CD4-positive, CD25-positive, alpha-beta regulatory T cell (primary cell): ENCODE data around the gene ERGIC1. TPM values are rescaled to one million over a fixed set of nuclear protein-coding genes. Genes with fewer than 3 reads are reported as not detected.

Source experiments
- ATAC-seq, 2 donors: fragments of 150-1000 bp; cut with Tn5 transposase; one replicate each; pipeline ENCODE4 v1.10.0; 2021; ENCODE audit warnings: low read depth in 2 of 2, moderate number of reproducible peaks in 2 of 2, moderate library complexity in 1 of 2
- DNase-seq, 3 donors: peaks; one replicate each; pipeline versions ENCODE4 v3.0.0 to v3.0.0-alpha.2; 2012 to 2022; ENCODE audit warnings: mixed read lengths in 1 of 3
- H3K27ac ChIP-seq: one replicate; pipeline ENCODE4 v1.7.0; 2013; ENCODE audit warnings: mild to moderate bottlenecking, low read length; ENCODE audit not compliant: insufficient read depth, poor library complexity, severe bottlenecking
- H3K27me3 ChIP-seq: one replicate; pipeline ENCODE4 v1.7.0; 2013; ENCODE audit warnings: low read length; ENCODE audit not compliant: control insufficient read depth, insufficient read depth
- H3K36me3 ChIP-seq: one replicate; pipeline ENCODE4 v1.7.0; 2013; ENCODE audit warnings: mild to moderate bottlenecking, low read length, moderate library complexity; ENCODE audit not compliant: control insufficient read depth, insufficient read depth
- H3K4me1 ChIP-seq: 2 replicates; pipeline ENCODE4 v1.7.0; 2013; ENCODE audit warnings: mild to moderate bottlenecking, low read length; ENCODE audit not compliant: insufficient read depth, control insufficient read depth, poor library complexity, severe bottlenecking
- H3K4me3 ChIP-seq: one replicate; pipeline ENCODE4 v1.7.0; 2013; ENCODE audit warnings: low read depth, mild to moderate bottlenecking, low read length, moderate library complexity
- H3K9me3 ChIP-seq, 2 experiments: 1 replicate in 1 of 2; 2 replicates in 1 of 2; pipeline ENCODE4 v1.7.0; 2013; ENCODE audit warnings: low read length in 2 of 2, mild to moderate bottlenecking in 1 of 2, moderate library complexity in 1 of 2; ENCODE audit not compliant: control insufficient read depth in 2 of 2
- H3K27ac Mint-ChIP-seq, 3 donors: one replicate each; pipeline ENCODE4 v1.8.0; 2020 to 2022; ENCODE audit warnings: mild to moderate bottlenecking in 3 of 3, mixed read lengths in 3 of 3, moderate library complexity in 2 of 3
- H3K27me3 Mint-ChIP-seq: one replicate; pipeline ENCODE4 v1.8.0; 2022; ENCODE audit warnings: mild to moderate bottlenecking, mixed read lengths
- H3K36me3 Mint-ChIP-seq: one replicate; pipeline ENCODE4 v1.8.0; 2020; ENCODE audit warnings: mixed read lengths
- H3K4me1 Mint-ChIP-seq, 4 donors: one replicate each; pipeline ENCODE4 v1.8.0; 2020 to 2022; ENCODE audit warnings: mixed read lengths in 4 of 4, mild to moderate bottlenecking in 1 of 4
- H3K4me3 Mint-ChIP-seq, 4 donors: one replicate each; pipeline ENCODE4 v1.8.0; 2020 to 2022; ENCODE audit warnings: mild to moderate bottlenecking in 4 of 4, mixed read lengths in 4 of 4, moderate library complexity in 3 of 4
- H3K9me3 Mint-ChIP-seq, 7 donors: one replicate each; pipeline ENCODE4 v1.8.0; 2020 to 2022; ENCODE audit warnings: mixed read lengths in 7 of 7, mild to moderate bottlenecking in 3 of 7, moderate library complexity in 2 of 7
- polyA plus RNA-seq, 4 donors: library from polyadenylated mRNA; unstranded; fragments of 300-500 nt; fragmentation: Illumina TruSeq; gene quantifications; one replicate each; pipeline ENCODE4 v1.2.3, GENCODE V29; 2021
- total RNA-seq: library from RNA; stranded (reverse); gene quantifications from one replicate; pipeline ENCODE4 v1.2.3, GENCODE V29; 2022

Gene ERGIC1
- total and polyA plus RNA-seq, 5 donors from 2014 or later, result 15.7 to 58.4 (median 19.9) TPM

GRCh38 chr5:172825610-172826204 is 8.3 kb upstream of the ERGIC1 start:
- peaks cover 0 to 19% (median 9%) of the 10 kb centered on the region in 7 donors for H3K9me3 Mint-ChIP-seq
- H3K9me3 ChIP-seq, result peaks cover 10 to 13% of the 10 kb centered on the region in 2 experiments
- H3K27ac ChIP-seq, result no peak overlapping the region
- no peak overlapping the region for H3K27ac Mint-ChIP-seq
- no peaks in the 10 kb centered on the region for H3K4me1 ChIP-seq
- peaks cover 6% of the 10 kb centered on the region for H3K27me3 Mint-ChIP-seq
- no peaks in the 10 kb centered on the region for H3K4me1 Mint-ChIP-seq
- no peaks in the 10 kb centered on the region for H3K36me3 ChIP-seq
- ATAC-seq (no peak), DNase-seq (no peak)
- no peaks in the 10 kb centered on the region for H3K27me3 ChIP-seq
- peaks cover 12% of the 10 kb centered on the region for H3K36me3 Mint-ChIP-seq
- H3K4me3 ChIP-seq, result no peak overlapping the region
- no peak overlapping the region for H3K4me3 Mint-ChIP-seq

- Mint-ChIP-seq H3K27me3 (peaks cover 9% of the 10 kb centered on the region), H3K9me3 (peaks cover 0 to 19% (median 9%) of the 10 kb centered on the region in 7 donors), H3K36me3 (peaks cover 12% of the 10 kb centered on the region), H3K4me3 (no peak overlapping the region), H3K27ac (no peak overlapping the region), H3K4me1 (peaks cover 0 to under 1% (median 0%) of the 10 kb centered on the region in 4 donors)
- Histone ChIP-seq H3K36me3 (no peaks in the 10 kb centered on the region), H3K27ac (no peak overlapping the region), H3K4me1 (no peaks in the 10 kb centered on the region), H3K4me3 (no peak overlapping the region), H3K9me3 (peaks cover 10 to 13% of the 10 kb centered on the region in 2 experiments), H3K27me3 (no peaks in the 10 kb centered on the region)
- no peak for DNase-seq
- ATAC-seq, result no peak
These were observed 6.2 kb upstream of the ERGIC1 start for GRCh38 chr5:172827841-172828240.

- no peak overlapping the region for H3K4me3 ChIP-seq
- Mint-ChIP-seq H3K27me3 (peaks cover 9% of the 10 kb centered on the region), H3K4me3 (peak overlapping the region in 1 of 4 donors; percentile 39), H3K36me3 (peaks cover 12% of the 10 kb centered on the region), H3K9me3 (peaks cover 0 to 19% (median 9%) of the 10 kb centered on the region in 7 donors), H3K4me1 (peaks cover 0 to 7% (median 1%) of the 10 kb centered on the region in 4 donors), H3K27ac (peak overlapping the region in 1 of 3 donors; percentile 6)
- peaks cover 9% of the 10 kb centered on the region for H3K4me1 ChIP-seq
- ATAC-seq, result no peak
- no peaks in the 10 kb centered on the region for H3K36me3 ChIP-seq
- no peak for DNase-seq
- peaks cover 10 to 13% of the 10 kb centered on the region in 2 experiments for H3K9me3 ChIP-seq
- no peaks in the 10 kb centered on the region for H3K27me3 ChIP-seq
- H3K27ac ChIP-seq, result no peak overlapping the region
These were observed 5.1 kb upstream of the ERGIC1 start for GRCh38 chr5:172828911-172829431.

GRCh38 chr5:172830275-172830799 is 3.7 kb upstream of the ERGIC1 start:
- Mint-ChIP-seq H3K4me3 (no peak overlapping the region), H3K9me3 (peaks cover 0 to 15% (median 8%) of the 10 kb centered on the region in 7 donors), H3K36me3 (peaks cover 11% of the 10 kb centered on the region), H3K27me3 (peaks cover 9% of the 10 kb centered on the region), H3K27ac (no peak overlapping the region), H3K4me1 (peaks cover 0 to 11% (median 6%) of the 10 kb centered on the region in 4 donors)
- no peak overlapping the region for H3K4me3 ChIP-seq
- H3K4me1 ChIP-seq, result peaks cover 19% of the 10 kb centered on the region
- H3K27ac ChIP-seq, result no peak overlapping the region
- no peaks in the 10 kb centered on the region for H3K27me3 ChIP-seq
- peaks cover 7 to 11% of the 10 kb centered on the region in 2 experiments for H3K9me3 ChIP-seq
- ATAC-seq (no peak), DNase-seq (no peak)
- H3K36me3 ChIP-seq, result no peaks in the 10 kb centered on the region

GRCh38 chr5:172830876-172831662 is 3.0 kb upstream of the ERGIC1 start:
- peaks cover 0 to 18% (median 13%) of the 10 kb centered on the region in 4 donors for H3K4me1 Mint-ChIP-seq
- ATAC-seq, result no peak

GRCh38 chr5:172832383-172833315 is 1.4 kb upstream of the ERGIC1 start:
- no peak for ATAC-seq
- Mint-ChIP-seq H3K9me3 (peaks cover 0 to 3% (median 0%) of the 10 kb centered on the region in 7 donors), H3K4me3 (peak overlapping the region; percentile 88 to 95 (median 90)), H3K27ac (peak overlapping the region; percentile 40 to 89 (median 70)), H3K27me3 (peaks cover 9% of the 10 kb centered on the region), H3K36me3 (no peaks in the 10 kb centered on the region), H3K4me1 (peaks cover 10 to 34% (median 27%) of the 10 kb centered on the region in 4 donors)
- no peaks in the 10 kb centered on the region for H3K27me3 ChIP-seq
- H3K4me3 ChIP-seq, result peak overlapping the region; percentile 57
- H3K36me3 ChIP-seq, result no peaks in the 10 kb centered on the region
- H3K9me3 ChIP-seq, result no peaks in the 10 kb centered on the region
- peak overlapping the region; percentile 82 for H3K27ac ChIP-seq
- H3K4me1 ChIP-seq, result peaks cover 42% of the 10 kb centered on the region
- no peak for DNase-seq

More at GRCh38 chr5:172830876-172831662, 3.0 kb upstream of the ERGIC1 start:
- H3K9me3 Mint-ChIP-seq, result peaks cover 0 to 8% (median 3%) of the 10 kb centered on the region in 7 donors
- Histone ChIP-seq H3K27ac (no peak overlapping the region), H3K4me1 (peaks cover 26% of the 10 kb centered on the region), H3K36me3 (no peaks in the 10 kb centered on the region), H3K4me3 (no peak overlapping the region), H3K9me3 (peaks cover under 1 to 3% of the 10 kb centered on the region in 2 experiments), H3K27me3 (no peaks in the 10 kb centered on the region)
- H3K36me3 Mint-ChIP-seq, result peaks cover 3% of the 10 kb centered on the region
- H3K4me3 Mint-ChIP-seq, result peak overlapping the region in 1 of 4 donors; percentile 32
- no peak overlapping the region for H3K27ac Mint-ChIP-seq
- H3K27me3 Mint-ChIP-seq, result peaks cover 9% of the 10 kb centered on the region
- DNase-seq, result no peak

- H3K4me3 ChIP-seq, result peak overlapping the region; percentile 57
- no peaks in the 10 kb centered on the region for H3K36me3 Mint-ChIP-seq
These were observed 722 bp upstream of the ERGIC1 start for GRCh38 chr5:172833372-172833685.

More at GRCh38 chr5:172833372-172833685, 722 bp upstream of the ERGIC1 start:
- H3K9me3 Mint-ChIP-seq, result peaks cover 0 to 2% (median 0%) of the 10 kb centered on the region in 7 donors
- Histone ChIP-seq H3K4me1 (peaks cover 49% of the 10 kb centered on the region), H3K36me3 (no peaks in the 10 kb centered on the region), H3K9me3 (no peaks in the 10 kb centered on the region), H3K27ac (peak overlapping the region; percentile 82), H3K27me3 (no peaks in the 10 kb centered on the region)
- DNase-seq (no peak), ATAC-seq (no peak)
- peak overlapping the region in 2 of 3 donors; percentile 70 to 89 for H3K27ac Mint-ChIP-seq
- H3K4me1 Mint-ChIP-seq, result peaks cover 15 to 41% (median 31%) of the 10 kb centered on the region in 4 donors
- H3K4me3 Mint-ChIP-seq, result peak overlapping the region; percentile 88 to 95 (median 90)
- H3K27me3 Mint-ChIP-seq, result peaks cover 8% of the 10 kb centered on the region
